GM12878 (cell line): Measurements from ENCODE around the gene GNA15. TPM values are rescaled to one million over a fixed set of nuclear protein-coding genes. Genes with fewer than 3 reads are reported as not detected.

ENCODE experiments used
- BRCA1 ChIP-seq: IDR thresholded peaks from 2 replicates; pipeline ENCODE4 v1.6.1; 2011; ENCODE audit warnings: low read depth, low read length, improper control_type of control experiment
- CREB1 ChIP-seq: IDR thresholded peaks from 2 replicates; pipeline ENCODE4 v1.6.1; 2012; ENCODE audit warnings: low read depth, mild to moderate bottlenecking, inconsistent platforms
- GABPA ChIP-seq: IDR thresholded peaks from 2 replicates; pipeline ENCODE4 v1.6.1; 2014; ENCODE audit warnings: antibody characterized with exemption, low read depth, mild to moderate bottlenecking, inconsistent platforms
- HDAC2 ChIP-seq: fragments of 200-600 bp; sonication (generic); IDR thresholded peaks from 2 replicates; pipeline ENCODE4 v1.6.1; 2017
- JUND ChIP-seq: IDR thresholded peaks from 2 replicates; pipeline ENCODE4 v1.6.1; 2012; ENCODE audit warnings: low read depth, mild to moderate bottlenecking, low read length, improper control_type of control experiment, moderate library complexity
- NFXL1 ChIP-seq: fragments of 450-650 bp; IDR thresholded peaks from 2 replicates; pipeline ENCODE4 v1.6.1; 2017; ENCODE audit warnings: antibody characterized with exemption, mild to moderate bottlenecking, borderline replicate concordance
- NRF1 ChIP-seq: conservative IDR thresholded peaks from 2 replicates; pipeline ENCODE4 v1.6.1; 2011; ENCODE audit warnings: mild to moderate bottlenecking, low read depth, low read length, improper control_type of control experiment
- PAX8 ChIP-seq: fragments of 450-650 bp; IDR thresholded peaks from 2 replicates; pipeline ENCODE4 v1.6.1; 2017; ENCODE audit warnings: mild to moderate bottlenecking, moderate library complexity
- RBBP5 ChIP-seq: fragments of 200-600 bp; sonication (generic); conservative IDR thresholded peaks from 2 replicates; pipeline ENCODE4 v1.6.1; 2016
- SMARCA5 ChIP-seq: fragments of 450-650 bp; IDR thresholded peaks from 2 replicates; pipeline ENCODE4 v1.6.1; 2017; ENCODE audit warnings: mild to moderate bottlenecking
- SP1 ChIP-seq: IDR thresholded peaks from one replicate; pipeline ENCODE4 v1.6.1; 2011; ENCODE audit warnings: low read depth, low read length
- SRF ChIP-seq, 2 experiments: IDR thresholded peaks; 2 replicates each; pipeline ENCODE4 v1.6.1; 2011; ENCODE audit warnings: low read depth in 2 of 2, low read length in 2 of 2, mild to moderate bottlenecking in 1 of 2, moderate library complexity in 1 of 2
- SUZ12 ChIP-seq: fragments of 200-600 bp; sonication (generic); IDR thresholded peaks from one replicate; pipeline ENCODE4 v1.6.1; 2018; ENCODE audit warnings: antibody characterized with exemption, mild to moderate bottlenecking; ENCODE audit not compliant: unreplicated experiment
- WRNIP1 ChIP-seq: IDR thresholded peaks from 2 replicates; pipeline ENCODE4 v1.6.1; 2011; ENCODE audit warnings: low read depth, low read length, improper control_type of control experiment, borderline replicate concordance
- YY1 ChIP-seq: IDR thresholded peaks from 2 replicates; pipeline ENCODE4 v1.6.1; 2011; ENCODE audit warnings: low read depth, mild to moderate bottlenecking, low read length
- ZNF622 ChIP-seq: fragments of 450-650 bp; IDR thresholded peaks from 2 replicates; pipeline ENCODE4 v1.6.1; 2017; ENCODE audit warnings: mild to moderate bottlenecking, inconsistent platforms
- ZNF687 ChIP-seq: fragments of 450-650 bp; IDR thresholded peaks from 2 replicates; pipeline ENCODE4 v1.6.1; 2017; ENCODE audit warnings: mild to moderate bottlenecking, moderate library complexity
- polyA plus RNA-seq, 11 experiments: library from polyadenylated mRNA; depleted of rRNA in 4 of 11; unstranded in 6 of 11; stranded (reverse) in 5 of 11; fragments of >200 nt; fragmentation: Nextera tagmentation in 4 of 11; fragmentation: Illumina TruSeq in 1 of 11; extraction: Ambion mirVana in 4 of 11; extraction: Trizol in 1 of 11; gene quantifications; 1 replicate in 1 of 11; 2 replicates in 10 of 11; pipeline versions ENCODE4 v1.2.1 to v1.2.3, GENCODE V29; 2011 to 2016; ENCODE audit warnings: inconsistent platforms in 2 of 11, missing spikeins in 2 of 11, low read depth in 1 of 11
- total RNA-seq, 4 experiments: library from RNA; depleted of rRNA in 3 of 4; stranded (reverse); fragments of >200 nt in 3 of 4; fragmentation: Illumina TruSeq in 1 of 4; extraction: Trizol in 1 of 4; gene quantifications; 2 replicates each; pipeline versions ENCODE4 v1.2.1 to v1.2.3, GENCODE V29; 2013 to 2021
- TF ChIP-seq, protein P1 (sequence below): IDR thresholded peaks from 2 replicates; pipeline ENCODE4 v1.6.1; 2011; ENCODE audit warnings: low read depth, mild to moderate bottlenecking, low read length, moderate library complexity, borderline replicate concordance; ENCODE audit errors: extremely low read depth
- TF ChIP-seq, protein P2 (sequence below): fragments of 450-650 bp; formaldehyde crosslinking; IDR thresholded peaks from 2 replicates; pipeline ENCODE4 v1.5.0; 2022; ENCODE audit warnings: mild to moderate bottlenecking, missing genetic modification characterization
- TF ChIP-seq, protein P3 (sequence below): IDR thresholded peaks from 2 replicates; pipeline ENCODE4 v1.6.1; 2012; ENCODE audit warnings: mild to moderate bottlenecking, low read depth, low read length

The GNA15 gene
- total and polyA plus RNA-seq, 10 of the 15 experiments (the other 5 are each of a cell fraction or from before 2014, with no cell fraction given): 0.42 to 18.0 (median 9.4) TPM

GRCh38 chr19:3154957-3155736, 19.3 kb downstream of the GNA15 start (continued):
- TF ChIP-seq NFXL1 (no peak), SRF (IDR thresholded peaks at IDR 0.05; ENCODE audit: low read depth in 2 of 2, low read length in 2 of 2) (0 out of 4 replicates have a peak, but pooled peaks of 1 of the 2 experiments have one; percentile 19), HDAC2 (no peak), SUZ12 (no peak), PAX8 (no peak), NRF1 (no peak), CREB1 (peak; percentile 84), SMARCA5 (peak; percentile 42; the same call in 1 of the 2 replicates), WRNIP1 (no peak), GABPA (no peak; the same call in 1 of the 2 replicates), SP1 (peak; percentile 80), ZNF687 (peak; percentile 66; the same call in 1 of the 2 replicates), JUND (no peak), RBBP5 (no peak), BRCA1 (no peak), ZNF622 (no peak), YY1 (peak; percentile 45; the same call in 1 of the 2 replicates)
- TF ChIP-seq, protein P1, sequence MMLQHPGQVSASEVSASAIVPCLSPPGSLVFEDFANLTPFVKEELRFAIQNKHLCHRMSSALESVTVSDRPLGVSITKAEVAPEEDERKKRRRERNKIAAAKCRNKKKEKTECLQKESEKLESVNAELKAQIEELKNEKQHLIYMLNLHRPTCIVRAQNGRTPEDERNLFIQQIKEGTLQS: no peak
- TF ChIP-seq, protein P2, sequence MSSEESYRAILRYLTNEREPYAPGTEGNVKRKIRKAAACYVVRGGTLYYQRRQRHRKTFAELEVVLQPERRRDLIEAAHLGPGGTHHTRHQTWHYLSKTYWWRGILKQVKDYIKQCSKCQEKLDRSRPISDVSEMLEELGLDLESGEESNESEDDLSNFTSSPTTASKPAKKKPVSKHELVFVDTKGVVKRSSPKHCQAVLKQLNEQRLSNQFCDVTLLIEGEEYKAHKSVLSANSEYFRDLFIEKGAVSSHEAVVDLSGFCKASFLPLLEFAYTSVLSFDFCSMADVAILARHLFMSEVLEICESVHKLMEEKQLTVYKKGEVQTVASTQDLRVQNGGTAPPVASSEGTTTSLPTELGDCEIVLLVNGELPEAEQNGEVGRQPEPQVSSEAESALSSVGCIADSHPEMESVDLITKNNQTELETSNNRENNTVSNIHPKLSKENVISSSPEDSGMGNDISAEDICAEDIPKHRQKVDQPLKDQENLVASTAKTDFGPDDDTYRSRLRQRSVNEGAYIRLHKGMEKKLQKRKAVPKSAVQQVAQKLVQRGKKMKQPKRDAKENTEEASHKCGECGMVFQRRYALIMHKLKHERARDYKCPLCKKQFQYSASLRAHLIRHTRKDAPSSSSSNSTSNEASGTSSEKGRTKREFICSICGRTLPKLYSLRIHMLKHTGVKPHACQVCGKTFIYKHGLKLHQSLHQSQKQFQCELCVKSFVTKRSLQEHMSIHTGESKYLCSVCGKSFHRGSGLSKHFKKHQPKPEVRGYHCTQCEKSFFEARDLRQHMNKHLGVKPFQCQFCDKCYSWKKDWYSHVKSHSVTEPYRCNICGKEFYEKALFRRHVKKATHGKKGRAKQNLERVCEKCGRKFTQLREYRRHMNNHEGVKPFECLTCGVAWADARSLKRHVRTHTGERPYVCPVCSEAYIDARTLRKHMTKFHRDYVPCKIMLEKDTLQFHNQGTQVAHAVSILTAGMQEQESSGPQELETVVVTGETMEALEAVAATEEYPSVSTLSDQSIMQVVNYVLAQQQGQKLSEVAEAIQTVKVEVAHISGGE: no peak
- TF ChIP-seq, protein P3, sequence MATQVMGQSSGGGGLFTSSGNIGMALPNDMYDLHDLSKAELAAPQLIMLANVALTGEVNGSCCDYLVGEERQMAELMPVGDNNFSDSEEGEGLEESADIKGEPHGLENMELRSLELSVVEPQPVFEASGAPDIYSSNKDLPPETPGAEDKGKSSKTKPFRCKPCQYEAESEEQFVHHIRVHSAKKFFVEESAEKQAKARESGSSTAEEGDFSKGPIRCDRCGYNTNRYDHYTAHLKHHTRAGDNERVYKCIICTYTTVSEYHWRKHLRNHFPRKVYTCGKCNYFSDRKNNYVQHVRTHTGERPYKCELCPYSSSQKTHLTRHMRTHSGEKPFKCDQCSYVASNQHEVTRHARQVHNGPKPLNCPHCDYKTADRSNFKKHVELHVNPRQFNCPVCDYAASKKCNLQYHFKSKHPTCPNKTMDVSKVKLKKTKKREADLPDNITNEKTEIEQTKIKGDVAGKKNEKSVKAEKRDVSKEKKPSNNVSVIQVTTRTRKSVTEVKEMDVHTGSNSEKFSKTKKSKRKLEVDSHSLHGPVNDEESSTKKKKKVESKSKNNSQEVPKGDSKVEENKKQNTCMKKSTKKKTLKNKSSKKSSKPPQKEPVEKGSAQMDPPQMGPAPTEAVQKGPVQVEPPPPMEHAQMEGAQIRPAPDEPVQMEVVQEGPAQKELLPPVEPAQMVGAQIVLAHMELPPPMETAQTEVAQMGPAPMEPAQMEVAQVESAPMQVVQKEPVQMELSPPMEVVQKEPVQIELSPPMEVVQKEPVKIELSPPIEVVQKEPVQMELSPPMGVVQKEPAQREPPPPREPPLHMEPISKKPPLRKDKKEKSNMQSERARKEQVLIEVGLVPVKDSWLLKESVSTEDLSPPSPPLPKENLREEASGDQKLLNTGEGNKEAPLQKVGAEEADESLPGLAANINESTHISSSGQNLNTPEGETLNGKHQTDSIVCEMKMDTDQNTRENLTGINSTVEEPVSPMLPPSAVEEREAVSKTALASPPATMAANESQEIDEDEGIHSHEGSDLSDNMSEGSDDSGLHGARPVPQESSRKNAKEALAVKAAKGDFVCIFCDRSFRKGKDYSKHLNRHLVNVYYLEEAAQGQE: no peak
